ENCODE data around the gene SCTR.

Gene SCTR

GRCh38 chr2:119474371-119475224 lies 49.7 kb downstream of the SCTR start:
- DNase-seq (ENCODE audit: low read depth): no peak

- no peak for DNase-seq (ENCODE audit: low read depth)
Measured at GRCh38 chr2:119473621-119474370, 50.5 kb downstream of the SCTR start.

- no peak for DNase-seq (ENCODE audit: low read depth)
Measured at GRCh38 chr2:119472749-119473148, 51.5 kb downstream of the SCTR start.

- DNase-seq (ENCODE audit: low read depth): no peak
Measured at GRCh38 chr2:119469661-119470297, 54.5 kb downstream of the SCTR start.

- no peak for DNase-seq (ENCODE audit: low read depth)
Measured at GRCh38 chr2:119469131-119469530, 55.2 kb downstream of the SCTR start.

GRCh38 chr2:119468154-119468955 lies 55.9 kb downstream of the SCTR start:
- no peak for DNase-seq (ENCODE audit: low read depth)

- DNase-seq (ENCODE audit: low read depth): no peak
Measured at GRCh38 chr2:119466373-119466772, 57.9 kb downstream of the SCTR start.

GRCh38 chr2:119465687-119466086 lies 58.6 kb downstream of the SCTR start:
- DNase-seq (ENCODE audit: low read depth): no peak

- DNase-seq (ENCODE audit: low read depth): no peak
Measured at GRCh38 chr2:119464981-119465380, 59.3 kb downstream of the SCTR start.

- no peak for DNase-seq (ENCODE audit: low read depth)
Measured at GRCh38 chr2:119463990-119464389, 60.3 kb downstream of the SCTR start.

- DNase-seq (ENCODE audit: low read depth): no peak
Measured at GRCh38 chr2:119463136-119463535, 61.1 kb downstream of the SCTR start.

GRCh38 chr2:119462574-119462973 lies 61.7 kb downstream of the SCTR start:
- no peak for DNase-seq (ENCODE audit: low read depth)

- DNase-seq (ENCODE audit: low read depth): no peak
Measured at GRCh38 chr2:119461811-119462210, 62.5 kb downstream of the SCTR start.

- no peak for DNase-seq (ENCODE audit: low read depth)
Measured at GRCh38 chr2:119460076-119460475, 64.2 kb downstream of the SCTR start.

- no peak for DNase-seq (ENCODE audit: low read depth)
Measured at GRCh38 chr2:119455066-119455718, 69.1 kb downstream of the SCTR start.

- DNase-seq (ENCODE audit: low read depth): no peak
Measured at GRCh38 chr2:119453972-119454593, 70.2 kb downstream of the SCTR start.

GRCh38 chr2:119451336-119452050 lies 72.8 kb downstream of the SCTR start:
- no peak for DNase-seq (ENCODE audit: low read depth)

- DNase-seq (ENCODE audit: low read depth): no peak
Measured at GRCh38 chr2:119449521-119449920, 74.8 kb downstream of the SCTR start.

GRCh38 chr2:119448427-119449141 lies 75.7 kb downstream of the SCTR start:
- DNase-seq (ENCODE audit: low read depth): no peak

GRCh38 chr2:119446037-119446436 lies 78.2 kb downstream of the SCTR start:
- DNase-seq (ENCODE audit: low read depth): no peak
